GM21367 (cell line): ENCODE measurements around the gene TIMM44.
"Not testable (repeated sequence)": the region's sequence is repeated elsewhere in the genome, so short reads cannot be mapped to it uniquely, and the experiment has no call there.

Experiments
- ATAC-seq: cut with Tn5 transposase; IDR thresholded peaks from one replicate; pipeline ENCODE4 v1.9.1; 2021; ENCODE audit not compliant: unreplicated experiment

Gene TIMM44

GRCh38 chr19:7902796-7903243, 40.6 kb downstream of the TIMM44 start:
- ATAC-seq: peak; percentile 12

- ATAC-seq: no peak
Measured at GRCh38 chr19:7901337-7901736, 42.1 kb downstream of the TIMM44 start.

- no peak for ATAC-seq
Measured at GRCh38 chr19:7900931-7901330, 42.5 kb downstream of the TIMM44 start.

GRCh38 chr19:7900401-7900870, 43.0 kb downstream of the TIMM44 start:
- no peak for ATAC-seq

GRCh38 chr19:7899751-7900378, 43.6 kb downstream of the TIMM44 start:
- no peak for ATAC-seq

GRCh38 chr19:7898967-7899366, 44.5 kb downstream of the TIMM44 start:
- no peak for ATAC-seq

- ATAC-seq: no peak
Measured at GRCh38 chr19:7897292-7897691, 46.2 kb downstream of the TIMM44 start.

- no peak for ATAC-seq
Measured at GRCh38 chr19:7895565-7895964, 47.9 kb downstream of the TIMM44 start.

GRCh38 chr19:7894612-7895309, 48.7 kb downstream of the TIMM44 start:
- ATAC-seq: no peak

- not testable (repeated sequence) for ATAC-seq
Measured at GRCh38 chr19:7893362-7894101, 49.9 kb downstream of the TIMM44 start.

- no peak for ATAC-seq
Measured at GRCh38 chr19:7888826-7889217, 54.6 kb downstream of the TIMM44 start.

GRCh38 chr19:7888145-7888825, 55.2 kb downstream of the TIMM44 start, which contains the start of gene LRRC8E:
Gene LRRC8E, plus strand, starts transcription at chr19:7888510. Its CDS starts 7,094 bp downstream, at chr19:7895604.
- no peak for ATAC-seq

GRCh38 chr19:7887408-7888144, 55.9 kb downstream of the TIMM44 start:
- ATAC-seq: no peak

GRCh38 chr19:7885818-7886217, 57.6 kb downstream of the TIMM44 start:
- no peak for ATAC-seq

- ATAC-seq: no peak
Measured at GRCh38 chr19:7883796-7884570, 59.5 kb downstream of the TIMM44 start.

- ATAC-seq: no peak
Measured at GRCh38 chr19:7883105-7883504, 60.4 kb downstream of the TIMM44 start.

GRCh38 chr19:7881910-7882309, 61.6 kb downstream of the TIMM44 start:
- ATAC-seq: no peak

GRCh38 chr19:7879836-7880235, 63.6 kb downstream of the TIMM44 start:
- no peak for ATAC-seq

- ATAC-seq: no peak
Measured at GRCh38 chr19:7879111-7879807, 64.2 kb downstream of the TIMM44 start.
